HG03520 (cell line): ENCODE data around the gene OR6B1.
"Not testable (repeated sequence)": the region's sequence is repeated elsewhere in the genome, so short reads cannot be mapped to it uniquely, and the experiment has no call there.

Source experiments
- ATAC-seq: cut with Tn5 transposase; IDR thresholded peaks from one replicate; pipeline ENCODE4 v1.9.1; 2021; ENCODE audit warnings: mild to moderate bottlenecking, moderate library complexity; ENCODE audit not compliant: unreplicated experiment

OR6B1 gene

GRCh38 chr7:144037414-144038035, 37.4 kb downstream of the OR6B1 start:
- ATAC-seq: no peak

DNA sequence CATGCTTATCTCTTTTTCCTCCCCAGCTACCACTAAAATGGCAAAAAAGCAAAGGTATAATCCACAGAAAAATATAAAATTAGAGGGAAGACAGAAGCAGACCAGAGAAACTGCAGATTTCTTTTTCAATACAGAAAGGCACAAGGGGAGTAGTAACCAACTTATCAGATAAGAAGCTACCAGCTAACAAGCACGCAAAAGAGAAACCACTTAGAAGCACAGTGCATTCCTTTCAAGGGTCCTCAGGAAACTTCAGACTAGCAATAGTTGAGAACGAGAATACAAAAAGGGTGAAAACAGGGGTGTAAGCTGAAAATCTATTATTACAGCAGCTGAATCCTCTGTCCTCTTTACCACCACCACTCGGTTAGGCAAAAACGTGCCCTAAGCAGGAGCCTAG, 38.8 kb downstream of the OR6B1 start:
- ATAC-seq: no peak

DNA sequence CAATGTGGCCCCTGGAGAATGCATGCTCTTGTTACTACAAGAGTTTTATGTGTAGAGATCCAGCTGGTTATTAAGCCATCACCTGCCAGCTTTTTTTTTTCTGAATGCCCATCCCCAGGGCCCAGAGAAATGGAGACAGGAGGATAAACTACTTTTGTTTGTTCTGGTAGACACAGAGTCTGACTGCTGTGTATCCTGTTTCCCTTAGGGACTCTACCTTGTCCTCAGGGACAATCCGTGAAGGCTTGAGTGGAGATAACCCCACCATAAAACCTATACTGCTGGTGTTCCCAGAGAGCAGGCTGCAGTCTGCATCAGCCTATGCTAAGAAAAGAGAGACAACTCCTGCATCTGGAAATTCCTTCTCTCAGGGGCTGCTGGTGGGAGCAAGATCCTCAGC, 48.5 kb downstream of the OR6B1 start, which contains the start of gene OR2A5:
Gene OR2A5, plus strand, starts transcription at position 301 of the 400 bp plus-strand sequence. CDS start 1,454 bp downstream, outside the sequence.
- no peak for ATAC-seq

DNA sequence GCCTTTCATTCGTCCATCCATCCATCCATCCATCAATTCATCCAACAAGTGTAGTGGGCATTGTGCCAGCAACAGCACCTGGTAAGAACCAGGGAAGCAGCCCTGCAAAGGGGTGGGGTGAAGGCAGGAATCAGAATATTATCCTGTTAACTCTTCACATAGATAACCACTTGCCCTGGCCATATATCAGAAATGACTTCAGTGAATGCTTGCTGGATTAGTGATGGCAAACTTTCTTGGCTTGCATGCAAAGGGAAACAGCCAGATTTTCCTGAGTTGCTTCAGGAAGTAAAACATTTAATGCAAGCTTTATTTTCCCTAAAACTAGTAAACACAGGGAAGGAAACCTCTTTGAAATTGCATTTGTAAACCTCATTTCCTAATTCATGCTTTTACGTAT, 49.4 kb downstream of the OR6B1 start:
- no peak for ATAC-seq

GRCh38 chr7:144050093-144050492, 50.0 kb downstream of the OR6B1 start:
- no peak for ATAC-seq

DNA sequence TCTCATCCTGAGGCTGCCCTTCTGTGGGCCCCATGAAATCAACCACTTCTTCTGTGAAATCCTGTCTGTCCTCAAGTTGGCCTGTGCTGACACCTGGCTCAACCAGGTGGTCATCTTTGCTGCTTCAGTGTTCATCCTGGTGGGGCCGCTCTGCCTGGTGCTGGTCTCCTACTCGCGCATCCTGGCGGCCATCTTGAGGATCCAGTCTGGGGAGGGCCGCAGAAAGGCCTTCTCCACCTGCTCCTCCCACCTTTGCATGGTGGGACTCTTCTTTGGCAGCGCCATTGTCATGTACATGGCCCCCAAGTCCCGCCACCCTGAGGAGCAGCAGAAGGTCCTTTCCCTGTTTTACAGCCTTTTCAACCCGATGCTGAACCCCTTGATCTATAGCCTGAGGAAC, 50.8 kb downstream of the OR6B1 start:
- ATAC-seq: not testable (repeated sequence)

DNA sequence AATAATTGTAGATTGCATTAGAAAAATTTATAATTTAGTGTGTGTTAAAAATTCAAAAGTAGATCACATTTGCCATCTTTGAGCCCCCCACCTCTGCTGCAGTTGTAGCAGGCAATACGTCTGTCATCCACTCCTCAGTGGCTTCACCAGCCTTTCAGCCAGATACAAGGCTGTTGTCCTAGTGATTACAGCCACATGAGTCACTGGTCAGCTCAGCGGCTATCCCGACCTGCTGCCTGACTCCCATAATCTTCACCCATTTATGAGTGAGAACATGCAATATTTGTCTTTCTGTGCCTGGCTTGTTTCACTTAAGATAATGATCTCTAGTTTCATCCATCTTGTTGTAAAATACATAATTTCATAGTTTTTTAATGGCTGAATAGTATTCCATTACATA, 57.8 kb downstream of the OR6B1 start:
- no peak for ATAC-seq
